ENCODE data around the gene C16orf78.

DNA sequence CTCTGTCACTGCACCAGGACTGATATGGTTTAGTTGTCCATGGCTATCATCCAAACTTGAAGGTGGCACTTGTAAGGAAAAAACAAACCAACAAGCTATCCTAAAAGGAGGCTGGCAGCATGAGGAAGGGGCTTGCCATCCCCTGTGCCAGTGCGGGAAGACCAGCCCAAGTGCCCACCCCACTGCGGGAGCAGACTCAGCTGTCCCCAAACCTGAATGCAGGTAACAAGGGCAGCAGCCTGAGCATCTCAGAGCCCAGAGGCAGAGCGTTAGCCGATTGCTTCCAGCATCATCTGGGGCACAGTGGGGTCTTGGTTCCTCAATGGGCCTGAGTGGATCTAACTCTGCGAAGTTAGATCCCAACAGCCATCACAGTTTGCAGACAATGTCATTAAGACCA, 29.2 kb upstream of the C16orf78 start:
- TF ChIP-seq CTCF (IDR thresholded peaks at IDR 0.05) = no peak
- no peak for TF ChIP-seq EZH2 (IDR thresholded peaks at IDR 0.05; ENCODE audit: borderline replicate concordance, insufficient read depth, low read depth, low read length, poor library complexity, severe bottlenecking)

All from B cell (primary cell).